GM23248 (cell line): ENCODE measurements around the gene GLT8D2.

ENCODE experiments used
- EZH2 ChIP-seq: fragments of 200-600 bp; sonication (generic); IDR thresholded peaks from 2 replicates; pipeline ENCODE4 v1.6.1; 2018; ENCODE audit warnings: antibody characterized with exemption, mild to moderate bottlenecking; ENCODE audit not compliant: insufficient read depth, poor library complexity, severe bottlenecking
- EZH2phosphoT487 ChIP-seq: fragments of 200-600 bp; sonication (generic); IDR thresholded peaks from 2 replicates; pipeline ENCODE4 v1.6.1; 2018; ENCODE audit warnings: antibody characterized with exemption, moderate library complexity, mild to moderate bottlenecking, low read depth; ENCODE audit not compliant: insufficient read depth

DNA sequence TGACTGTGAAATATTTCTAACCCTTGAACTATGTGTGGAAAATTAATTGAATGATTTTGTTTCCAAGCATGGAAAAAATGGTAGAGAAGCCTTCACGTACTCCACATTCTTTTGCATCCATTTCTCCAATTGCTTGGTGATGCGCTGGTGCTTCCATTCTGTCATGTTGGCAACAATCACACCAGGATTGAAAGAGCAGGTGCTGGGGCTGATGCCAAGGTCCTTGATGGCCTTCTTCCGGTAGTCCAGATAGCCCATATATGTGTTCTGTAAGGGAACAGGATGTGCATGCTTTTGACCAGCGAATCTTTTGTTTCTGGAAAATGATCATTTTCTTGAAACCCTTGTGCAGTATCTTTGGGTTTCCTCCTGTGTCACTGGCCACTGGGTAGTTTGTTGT, 55.8 kb downstream of the GLT8D2 start:
- TF ChIP-seq EZH2 = no peak
- TF ChIP-seq EZH2phosphoT487 = no peak
